ENCODE measurements around the gene PCDH9. TPM values are rescaled to one million over a fixed set of nuclear protein-coding genes. Genes with fewer than 3 reads are reported as not detected.

The PCDH9 gene
- total and polyA plus RNA-seq, 2 experiments from 2014 or later: 0.31 to 0.52 TPM

- no peaks in the 10 kb centered on the region for H3K36me3 ChIP-seq (ENCODE audit: insufficient read depth)
- no peak for ATAC-seq
- no peak overlapping the region for H3K4me3 ChIP-seq
- H3K27me3 ChIP-seq (ENCODE audit: insufficient read depth): no peaks in the 10 kb centered on the region
- no peaks in the 10 kb centered on the region for H3K4me1 Mint-ChIP-seq
- no peaks in the 10 kb centered on the region for H4K20me1 ChIP-seq (replicated peaks; ENCODE audit: insufficient read depth)
- H3K9me2 ChIP-seq (ENCODE audit: insufficient read depth): no peaks in the 10 kb centered on the region
- H3K79me2 ChIP-seq (replicated peaks; ENCODE audit: insufficient read depth): no peaks in the 10 kb centered on the region
- H3K27ac Mint-ChIP-seq: no peak overlapping the region
- no peak for DNase-seq (ENCODE audit: low spot score)
- H3K9me3 Mint-ChIP-seq: no peaks in the 10 kb centered on the region
- H3K4me1 ChIP-seq (ENCODE audit: insufficient read depth): no peaks in the 10 kb centered on the region
- H3K27ac ChIP-seq (ENCODE audit: low read depth): no peak overlapping the region
- H3K36me3 Mint-ChIP-seq (ENCODE audit: low read depth): no peaks in the 10 kb centered on the region
- H3K4me2 ChIP-seq: no peak overlapping the region
- peaks cover 2% of the 10 kb centered on the region for H3K27me3 Mint-ChIP-seq (ENCODE audit: insufficient read depth, low read depth, poor library complexity)
- no peaks in the 10 kb centered on the region for H3F3A ChIP-seq (replicated peaks; ENCODE audit: low read depth)
- no peak overlapping the region for H3K4me3 Mint-ChIP-seq
- H2AFZ ChIP-seq: no peak overlapping the region
- TF ChIP-seq ZNF331 (CRISPR knock-in tag; IDR thresholded peaks at IDR 0.05; ENCODE audit: low read depth) (no peak), JUNB (IDR thresholded peaks at IDR 0.05; ENCODE audit: unreplicated experiment) (no peak), EZH2 (IDR thresholded peaks at IDR 0.05; ENCODE audit: low read depth, unreplicated experiment) (no peak), ETS1 (IDR thresholded peaks at IDR 0.05) (no peak), ZNF114 (CRISPR knock-in tag; IDR thresholded peaks at IDR 0.05) (no peak), NANOG (IDR thresholded peaks at IDR 0.05; ENCODE audit: borderline replicate concordance) (no peak), POLR2AphosphoS5 (IDR thresholded peaks at IDR 0.05; ENCODE audit: low read depth) (no peak), STAT1 (IDR thresholded peaks at IDR 0.05; ENCODE audit: unreplicated experiment) (no peak), EZH2phosphoT487 (IDR thresholded peaks at IDR 0.05; ENCODE audit: unreplicated experiment) (no peak), CREB1 (CRISPR knock-in tag; IDR thresholded peaks at IDR 0.05; ENCODE audit: low read depth) (no peak)
- TF ChIP-seq, protein P1, sequence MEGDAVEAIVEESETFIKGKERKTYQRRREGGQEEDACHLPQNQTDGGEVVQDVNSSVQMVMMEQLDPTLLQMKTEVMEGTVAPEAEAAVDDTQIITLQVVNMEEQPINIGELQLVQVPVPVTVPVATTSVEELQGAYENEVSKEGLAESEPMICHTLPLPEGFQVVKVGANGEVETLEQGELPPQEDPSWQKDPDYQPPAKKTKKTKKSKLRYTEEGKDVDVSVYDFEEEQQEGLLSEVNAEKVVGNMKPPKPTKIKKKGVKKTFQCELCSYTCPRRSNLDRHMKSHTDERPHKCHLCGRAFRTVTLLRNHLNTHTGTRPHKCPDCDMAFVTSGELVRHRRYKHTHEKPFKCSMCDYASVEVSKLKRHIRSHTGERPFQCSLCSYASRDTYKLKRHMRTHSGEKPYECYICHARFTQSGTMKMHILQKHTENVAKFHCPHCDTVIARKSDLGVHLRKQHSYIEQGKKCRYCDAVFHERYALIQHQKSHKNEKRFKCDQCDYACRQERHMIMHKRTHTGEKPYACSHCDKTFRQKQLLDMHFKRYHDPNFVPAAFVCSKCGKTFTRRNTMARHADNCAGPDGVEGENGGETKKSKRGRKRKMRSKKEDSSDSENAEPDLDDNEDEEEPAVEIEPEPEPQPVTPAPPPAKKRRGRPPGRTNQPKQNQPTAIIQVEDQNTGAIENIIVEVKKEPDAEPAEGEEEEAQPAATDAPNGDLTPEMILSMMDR (conservative IDR thresholded peaks at IDR 0.05; ENCODE audit: low read depth in 2 of 2): no peak
- TF ChIP-seq, protein P2, sequence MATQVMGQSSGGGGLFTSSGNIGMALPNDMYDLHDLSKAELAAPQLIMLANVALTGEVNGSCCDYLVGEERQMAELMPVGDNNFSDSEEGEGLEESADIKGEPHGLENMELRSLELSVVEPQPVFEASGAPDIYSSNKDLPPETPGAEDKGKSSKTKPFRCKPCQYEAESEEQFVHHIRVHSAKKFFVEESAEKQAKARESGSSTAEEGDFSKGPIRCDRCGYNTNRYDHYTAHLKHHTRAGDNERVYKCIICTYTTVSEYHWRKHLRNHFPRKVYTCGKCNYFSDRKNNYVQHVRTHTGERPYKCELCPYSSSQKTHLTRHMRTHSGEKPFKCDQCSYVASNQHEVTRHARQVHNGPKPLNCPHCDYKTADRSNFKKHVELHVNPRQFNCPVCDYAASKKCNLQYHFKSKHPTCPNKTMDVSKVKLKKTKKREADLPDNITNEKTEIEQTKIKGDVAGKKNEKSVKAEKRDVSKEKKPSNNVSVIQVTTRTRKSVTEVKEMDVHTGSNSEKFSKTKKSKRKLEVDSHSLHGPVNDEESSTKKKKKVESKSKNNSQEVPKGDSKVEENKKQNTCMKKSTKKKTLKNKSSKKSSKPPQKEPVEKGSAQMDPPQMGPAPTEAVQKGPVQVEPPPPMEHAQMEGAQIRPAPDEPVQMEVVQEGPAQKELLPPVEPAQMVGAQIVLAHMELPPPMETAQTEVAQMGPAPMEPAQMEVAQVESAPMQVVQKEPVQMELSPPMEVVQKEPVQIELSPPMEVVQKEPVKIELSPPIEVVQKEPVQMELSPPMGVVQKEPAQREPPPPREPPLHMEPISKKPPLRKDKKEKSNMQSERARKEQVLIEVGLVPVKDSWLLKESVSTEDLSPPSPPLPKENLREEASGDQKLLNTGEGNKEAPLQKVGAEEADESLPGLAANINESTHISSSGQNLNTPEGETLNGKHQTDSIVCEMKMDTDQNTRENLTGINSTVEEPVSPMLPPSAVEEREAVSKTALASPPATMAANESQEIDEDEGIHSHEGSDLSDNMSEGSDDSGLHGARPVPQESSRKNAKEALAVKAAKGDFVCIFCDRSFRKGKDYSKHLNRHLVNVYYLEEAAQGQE (IDR thresholded peaks at IDR 0.05; ENCODE audit: unreplicated experiment): no peak
- TF ChIP-seq, protein P3, sequence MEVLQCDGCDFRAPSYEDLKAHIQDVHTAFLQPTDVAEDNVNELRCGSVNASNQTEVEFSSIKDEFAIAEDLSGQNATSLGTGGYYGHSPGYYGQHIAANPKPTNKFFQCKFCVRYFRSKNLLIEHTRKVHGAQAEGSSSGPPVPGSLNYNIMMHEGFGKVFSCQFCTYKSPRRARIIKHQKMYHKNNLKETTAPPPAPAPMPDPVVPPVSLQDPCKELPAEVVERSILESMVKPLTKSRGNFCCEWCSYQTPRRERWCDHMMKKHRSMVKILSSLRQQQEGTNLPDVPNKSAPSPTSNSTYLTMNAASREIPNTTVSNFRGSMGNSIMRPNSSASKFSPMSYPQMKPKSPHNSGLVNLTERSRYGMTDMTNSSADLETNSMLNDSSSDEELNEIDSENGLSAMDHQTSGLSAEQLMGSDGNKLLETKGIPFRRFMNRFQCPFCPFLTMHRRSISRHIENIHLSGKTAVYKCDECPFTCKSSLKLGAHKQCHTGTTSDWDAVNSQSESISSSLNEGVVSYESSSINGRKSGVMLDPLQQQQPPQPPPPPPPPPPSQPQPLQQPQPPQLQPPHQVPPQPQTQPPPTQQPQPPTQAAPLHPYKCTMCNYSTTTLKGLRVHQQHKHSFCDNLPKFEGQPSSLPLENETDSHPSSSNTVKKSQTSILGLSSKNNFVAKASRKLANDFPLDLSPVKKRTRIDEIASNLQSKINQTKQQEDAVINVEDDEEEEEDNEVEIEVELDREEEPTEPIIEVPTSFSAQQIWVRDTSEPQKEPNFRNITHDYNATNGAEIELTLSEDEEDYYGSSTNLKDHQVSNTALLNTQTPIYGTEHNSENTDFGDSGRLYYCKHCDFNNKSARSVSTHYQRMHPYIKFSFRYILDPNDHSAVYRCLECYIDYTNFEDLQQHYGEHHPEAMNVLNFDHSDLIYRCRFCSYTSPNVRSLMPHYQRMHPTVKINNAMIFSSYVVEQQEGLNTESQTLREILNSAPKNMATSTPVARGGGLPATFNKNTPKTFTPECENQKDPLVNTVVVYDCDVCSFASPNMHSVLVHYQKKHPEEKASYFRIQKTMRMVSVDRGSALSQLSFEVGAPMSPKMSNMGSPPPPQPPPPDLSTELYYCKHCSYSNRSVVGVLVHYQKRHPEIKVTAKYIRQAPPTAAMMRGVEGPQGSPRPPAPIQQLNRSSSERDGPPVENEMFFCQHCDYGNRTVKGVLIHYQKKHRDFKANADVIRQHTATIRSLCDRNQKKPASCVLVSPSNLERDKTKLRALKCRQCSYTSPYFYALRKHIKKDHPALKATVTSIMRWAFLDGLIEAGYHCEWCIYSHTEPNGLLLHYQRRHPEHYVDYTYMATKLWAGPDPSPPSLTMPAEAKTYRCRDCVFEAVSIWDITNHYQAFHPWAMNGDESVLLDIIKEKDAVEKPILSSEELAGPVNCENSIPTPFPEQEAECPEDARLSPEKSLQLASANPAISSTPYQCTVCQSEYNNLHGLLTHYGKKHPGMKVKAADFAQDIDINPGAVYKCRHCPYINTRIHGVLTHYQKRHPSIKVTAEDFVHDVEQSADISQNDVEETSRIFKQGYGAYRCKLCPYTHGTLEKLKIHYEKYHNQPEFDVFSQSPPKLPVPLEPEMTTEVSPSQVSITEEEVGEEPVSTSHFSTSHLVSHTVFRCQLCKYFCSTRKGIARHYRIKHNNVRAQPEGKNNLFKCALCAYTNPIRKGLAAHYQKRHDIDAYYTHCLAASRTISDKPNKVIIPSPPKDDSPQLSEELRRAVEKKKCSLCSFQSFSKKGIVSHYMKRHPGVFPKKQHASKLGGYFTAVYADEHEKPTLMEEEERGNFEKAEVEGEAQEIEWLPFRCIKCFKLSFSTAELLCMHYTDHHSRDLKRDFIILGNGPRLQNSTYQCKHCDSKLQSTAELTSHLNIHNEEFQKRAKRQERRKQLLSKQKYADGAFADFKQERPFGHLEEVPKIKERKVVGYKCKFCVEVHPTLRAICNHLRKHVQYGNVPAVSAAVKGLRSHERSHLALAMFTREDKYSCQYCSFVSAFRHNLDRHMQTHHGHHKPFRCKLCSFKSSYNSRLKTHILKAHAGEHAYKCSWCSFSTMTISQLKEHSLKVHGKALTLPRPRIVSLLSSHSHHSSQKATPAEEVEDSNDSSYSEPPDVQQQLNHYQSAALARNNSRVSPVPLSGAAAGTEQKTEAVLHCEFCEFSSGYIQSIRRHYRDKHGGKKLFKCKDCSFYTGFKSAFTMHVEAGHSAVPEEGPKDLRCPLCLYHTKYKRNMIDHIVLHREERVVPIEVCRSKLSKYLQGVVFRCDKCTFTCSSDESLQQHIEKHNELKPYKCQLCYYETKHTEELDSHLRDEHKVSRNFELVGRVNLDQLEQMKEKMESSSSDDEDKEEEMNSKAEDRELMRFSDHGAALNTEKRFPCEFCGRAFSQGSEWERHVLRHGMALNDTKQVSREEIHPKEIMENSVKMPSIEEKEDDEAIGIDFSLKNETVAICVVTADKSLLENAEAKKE (CRISPR knock-in tag; IDR thresholded peaks at IDR 0.05): no peak
Measured at GRCh38 chr13:66895320-66895719, 334.8 kb downstream of the PCDH9 start.

Measured in GM23338 (cell line).